GM21825 (cell line): Measurements from ENCODE around the gene NME1.

Source experiments
- ATAC-seq: cut with Tn5 transposase; IDR thresholded peaks from one replicate; pipeline ENCODE4 v1.9.1; 2021; ENCODE audit warnings: mild to moderate bottlenecking, moderate library complexity; ENCODE audit not compliant: unreplicated experiment

Gene NME1

DNA sequence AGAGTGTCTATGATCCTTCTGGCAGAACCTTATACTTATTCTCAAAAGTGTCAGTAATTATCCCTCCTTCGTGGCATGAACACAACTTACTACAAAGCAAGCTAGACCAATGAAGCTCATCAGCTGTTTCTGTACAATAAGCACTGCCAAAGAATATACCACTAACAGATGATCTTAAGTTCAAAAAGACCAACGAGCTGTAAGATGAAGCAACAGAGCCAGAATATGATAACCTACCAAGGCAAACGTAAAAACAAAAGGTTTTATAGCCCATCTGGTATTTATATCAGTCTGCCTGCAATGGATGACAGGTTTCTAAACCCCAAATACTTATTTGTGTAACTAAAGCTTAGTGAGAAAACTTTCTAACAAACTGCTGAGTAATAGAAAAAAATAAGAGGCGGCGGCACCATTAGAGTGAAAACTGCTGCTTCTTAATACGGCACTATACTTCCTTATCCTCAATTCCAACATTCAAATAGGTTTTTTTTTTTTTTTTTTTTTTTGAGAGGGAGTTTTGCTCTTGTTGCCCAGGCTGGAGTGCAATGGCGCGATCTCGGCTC lies 35.0 kb downstream of the NME1 start:
- no peak for ATAC-seq

- no peak for ATAC-seq
Measured at GRCh38 chr17:51189162-51189561, 35.8 kb downstream of the NME1 start.

DNA sequence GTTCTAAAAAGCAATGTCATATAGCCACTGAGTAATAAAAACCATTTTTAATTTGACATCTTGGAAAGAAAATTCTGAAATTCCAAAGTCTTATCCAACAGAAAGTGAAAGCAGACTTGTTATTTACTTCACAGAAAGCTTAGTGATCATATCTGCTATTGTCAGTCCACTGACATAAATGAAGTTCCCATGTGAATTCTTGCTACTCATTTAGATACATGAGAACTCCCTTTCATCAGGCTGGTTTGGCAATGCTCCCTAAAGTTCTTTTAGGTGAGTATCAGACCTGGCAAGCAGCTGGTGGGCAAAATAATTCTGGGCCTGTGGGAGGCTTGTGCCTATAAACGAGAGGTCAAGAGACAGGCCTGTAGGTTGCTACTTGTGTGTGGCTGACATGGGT lies 36.3 kb downstream of the NME1 start:
- no peak for ATAC-seq

GRCh38 chr17:51191895-51192294 lies 38.5 kb downstream of the NME1 start:
- no peak for ATAC-seq

GRCh38 chr17:51197754-51198153 lies 44.4 kb downstream of the NME1 start:
- ATAC-seq = no peak

- no peak for ATAC-seq
Measured at GRCh38 chr17:51200295-51200694, 46.9 kb downstream of the NME1 start.

DNA sequence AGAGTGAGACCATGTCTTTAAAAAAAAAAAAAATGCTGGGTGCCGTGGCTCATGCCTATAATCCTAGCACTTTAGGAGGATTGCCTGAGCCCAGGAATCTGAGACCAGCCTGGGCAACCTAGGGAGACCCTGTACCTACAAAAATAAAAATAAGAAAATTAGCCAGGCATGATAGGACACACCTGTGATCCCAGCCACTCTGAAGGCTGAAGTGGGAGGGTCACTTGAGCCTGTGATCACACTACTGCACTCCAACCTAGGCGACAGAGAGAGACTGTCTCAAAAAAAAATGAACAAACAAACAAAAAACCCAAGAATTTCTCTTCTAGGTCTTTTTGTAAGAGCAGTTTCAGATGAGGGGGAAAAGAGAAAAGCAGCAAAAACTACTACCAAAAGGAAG lies 47.5 kb downstream of the NME1 start:
- ATAC-seq = no peak

DNA sequence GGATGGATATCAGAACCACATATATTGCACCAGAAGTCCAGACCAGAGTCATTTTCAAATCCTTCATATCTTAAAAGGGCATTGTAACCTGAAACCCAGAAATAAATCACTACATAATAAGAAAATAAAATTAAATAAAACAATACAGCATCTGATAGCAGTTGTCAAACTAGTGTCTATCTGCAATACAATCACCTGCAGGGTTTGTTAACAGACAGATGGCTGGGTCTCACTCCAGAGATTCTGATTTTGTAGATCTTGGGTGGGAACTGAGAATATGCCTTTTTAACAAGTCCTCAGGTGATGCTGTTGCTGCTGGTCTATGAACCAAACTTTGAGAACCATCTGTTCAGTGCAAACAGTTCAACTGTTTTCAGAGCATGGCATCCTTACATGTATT lies 50.5 kb downstream of the NME1 start:
- no peak for ATAC-seq
